Natural killer cell (primary cell): ENCODE results near the gene PSD4. TPM values are rescaled to one million over a fixed set of nuclear protein-coding genes. Genes with fewer than 3 reads are reported as not detected.
A peak's percentile ranks its signal among the peaks of the same experiment; 100 is the strongest.

Experiments used
- ATAC-seq, 3 donors: fragments of 150-1000 bp in 2 of 3; fragments of 200-7000 bp in 1 of 3; cut with Tn5 transposase; 1 replicate in 1 of 3; 2 replicates in 2 of 3; pipeline ENCODE4 v1.10.0; 2021; ENCODE audit warnings: mild to moderate bottlenecking in 2 of 3, moderate library complexity in 2 of 3
- DNase-seq, 2 donors: peaks; one replicate each; pipeline versions ENCODE4 v3.0.0 to v3.0.0-alpha.2; 2013 to 2021; ENCODE audit warnings: mixed read lengths in 1 of 2
- H3K27ac ChIP-seq: one replicate; pipeline ENCODE4 v1.5.1; 2013; ENCODE audit warnings: mild to moderate bottlenecking, low read length
- H3K27me3 ChIP-seq: one replicate; pipeline ENCODE4 v1.6.1; 2013; ENCODE audit warnings: low read length; ENCODE audit not compliant: control insufficient read depth, insufficient read depth
- H3K36me3 ChIP-seq: one replicate; pipeline ENCODE4 v1.6.1; 2013; ENCODE audit warnings: low read length; ENCODE audit not compliant: control insufficient read depth, insufficient read depth
- H3K4me1 ChIP-seq: one replicate; pipeline ENCODE4 v1.6.1; 2013; ENCODE audit warnings: low read length; ENCODE audit not compliant: control insufficient read depth, insufficient read depth
- H3K4me3 ChIP-seq: one replicate; pipeline ENCODE4 v1.5.1; 2013; ENCODE audit warnings: low read length
- H3K9me3 ChIP-seq: one replicate; pipeline ENCODE4 v1.6.1; 2013; ENCODE audit warnings: low read length; ENCODE audit not compliant: control insufficient read depth, insufficient read depth
- H3K27ac Mint-ChIP-seq, 2 donors: one replicate each; pipeline ENCODE4 v1.8.0; 2022; ENCODE audit warnings: mild to moderate bottlenecking in 2 of 2, mixed read lengths in 2 of 2, moderate library complexity in 1 of 2
- H3K27me3 Mint-ChIP-seq, 2 donors: one replicate each; pipeline ENCODE4 v1.8.0; 2022; ENCODE audit warnings: low read depth in 2 of 2, mixed read lengths in 2 of 2
- H3K36me3 Mint-ChIP-seq: one replicate; pipeline ENCODE4 v1.8.0; 2022; ENCODE audit warnings: mixed read lengths
- H3K4me1 Mint-ChIP-seq, 2 donors: one replicate each; pipeline ENCODE4 v1.8.0; 2022; ENCODE audit warnings: mixed read lengths in 2 of 2
- H3K4me3 Mint-ChIP-seq: one replicate; pipeline ENCODE4 v1.8.0; 2022; ENCODE audit warnings: mild to moderate bottlenecking, moderate library complexity, mixed read lengths
- H3K9me3 Mint-ChIP-seq, 2 donors: one replicate each; pipeline ENCODE4 v1.8.0; 2022; ENCODE audit warnings: mixed read lengths in 2 of 2
- CTCF ChIP-seq: fragments of 200-600 bp; IDR thresholded peaks from one replicate; pipeline ENCODE4 v1.8.0; 2022; ENCODE audit warnings: antibody characterized with exemption
- WGBS: methylation state at CpG from one replicate; pipeline ENCODE4 v1.1.7; 2013; ENCODE audit warnings: missing lambda C conversion rate; ENCODE audit not compliant: insufficient coverage; 5-methylcytosine and 5-hydroxymethylcytosine counted together
- intact Hi-C: fragments of 100-400 bp; cut with micrococcal nuclease; formaldehyde crosslinking; loops from one replicate; pipeline ENCODE4 v1.14.2; 2022
- total RNA-seq, 4 donors: library from RNA; stranded (reverse); fragments of 120-200 nt in 1 of 4; gene quantifications; one replicate each; pipeline versions ENCODE4 v1.2.3 to v1.2.4, GENCODE V29; 2013 to 2022

Gene PSD4
- total RNA-seq, 3 donors from 2014 or later (not counting 1 experiment from before 2014, with no cell fraction given), result 280 to 347 (median 340) TPM

- DNase-seq, result no peak
- WGBS, result 43% methylated on average over 15 of the region's 15 CpGs
These were observed 43.9 kb downstream of the PSD4 start for GRCh38 chr2:113217455-113218282.

GRCh38 chr2:113218283-113219091 lies 44.7 kb downstream of the PSD4 start:
- WGBS, result 82% methylated on average over 2 of the region's 8 CpGs
- DNase-seq (no peak), ATAC-seq (peak in 1 of 3 donors; percentile 40)
- H3K27me3 ChIP-seq, result no peaks in the 10 kb centered on the region
- H3K27ac Mint-ChIP-seq, result peak overlapping the region in 1 of 2 donors; percentile 62
- H3K36me3 Mint-ChIP-seq, result no peaks in the 10 kb centered on the region
- H3K36me3 ChIP-seq, result no peaks in the 10 kb centered on the region
- TF ChIP-seq CTCF, result no peak
- H3K27me3 Mint-ChIP-seq, result no peaks in the 10 kb centered on the region
- H3K9me3 Mint-ChIP-seq, result no peaks in the 10 kb centered on the region
- H3K4me1 ChIP-seq, result peaks cover 23% of the 10 kb centered on the region
- intact Hi-C loops, result no loop called here
- no peak overlapping the region for H3K4me3 ChIP-seq
- H3K4me3 Mint-ChIP-seq, result no peak overlapping the region
- H3K27ac ChIP-seq, result no peak overlapping the region
- H3K9me3 ChIP-seq, result no peaks in the 10 kb centered on the region
- H3K4me1 Mint-ChIP-seq, result peaks cover 16 to 24% of the 10 kb centered on the region in 2 donors

More at GRCh38 chr2:113217455-113218282, 43.9 kb downstream of the PSD4 start:
- no peak overlapping the region for H3K27ac ChIP-seq
- peak overlapping the region; percentile 52 for H3K4me3 Mint-ChIP-seq
- no peaks in the 10 kb centered on the region for H3K27me3 ChIP-seq
- peaks cover 16 to 24% of the 10 kb centered on the region in 2 donors for H3K4me1 Mint-ChIP-seq
- no peaks in the 10 kb centered on the region for H3K27me3 Mint-ChIP-seq
- H3K9me3 Mint-ChIP-seq, result no peaks in the 10 kb centered on the region
- H3K4me1 ChIP-seq, result peaks cover 23% of the 10 kb centered on the region
- no peaks in the 10 kb centered on the region for H3K9me3 ChIP-seq
- no peaks in the 10 kb centered on the region for H3K36me3 ChIP-seq
- H3K27ac Mint-ChIP-seq, result peak overlapping the region in 1 of 2 donors; percentile 62
- intact Hi-C loops, result no loop called here
- ATAC-seq, result peak in 1 of 3 donors; percentile 36
- no peak overlapping the region for H3K4me3 ChIP-seq
- H3K36me3 Mint-ChIP-seq, result no peaks in the 10 kb centered on the region
- no peak for TF ChIP-seq CTCF

GRCh38 chr2:113219092-113219441 lies 45.3 kb downstream of the PSD4 start:
- Mint-ChIP-seq H3K9me3 (no peaks in the 10 kb centered on the region), H3K36me3 (no peaks in the 10 kb centered on the region), H3K4me3 (no peak overlapping the region), H3K27me3 (no peaks in the 10 kb centered on the region), H3K4me1 (peaks cover 16 to 24% of the 10 kb centered on the region in 2 donors), H3K27ac (no peak overlapping the region)
- intact Hi-C loops, result no loop called here
- peaks cover 23% of the 10 kb centered on the region for H3K4me1 ChIP-seq
- no peak overlapping the region for H3K27ac ChIP-seq
- TF ChIP-seq CTCF, result no peak
- no peak for DNase-seq
- ATAC-seq, result no peak
- H3K4me3 ChIP-seq, result no peak overlapping the region
- H3K36me3 ChIP-seq, result no peaks in the 10 kb centered on the region
- WGBS, result 88% methylated on average over 2 of the region's 2 CpGs
- H3K27me3 ChIP-seq, result no peaks in the 10 kb centered on the region
- H3K9me3 ChIP-seq, result no peaks in the 10 kb centered on the region
